Measurements from ENCODE around the gene ETAA1.

Gene ETAA1

DNA sequence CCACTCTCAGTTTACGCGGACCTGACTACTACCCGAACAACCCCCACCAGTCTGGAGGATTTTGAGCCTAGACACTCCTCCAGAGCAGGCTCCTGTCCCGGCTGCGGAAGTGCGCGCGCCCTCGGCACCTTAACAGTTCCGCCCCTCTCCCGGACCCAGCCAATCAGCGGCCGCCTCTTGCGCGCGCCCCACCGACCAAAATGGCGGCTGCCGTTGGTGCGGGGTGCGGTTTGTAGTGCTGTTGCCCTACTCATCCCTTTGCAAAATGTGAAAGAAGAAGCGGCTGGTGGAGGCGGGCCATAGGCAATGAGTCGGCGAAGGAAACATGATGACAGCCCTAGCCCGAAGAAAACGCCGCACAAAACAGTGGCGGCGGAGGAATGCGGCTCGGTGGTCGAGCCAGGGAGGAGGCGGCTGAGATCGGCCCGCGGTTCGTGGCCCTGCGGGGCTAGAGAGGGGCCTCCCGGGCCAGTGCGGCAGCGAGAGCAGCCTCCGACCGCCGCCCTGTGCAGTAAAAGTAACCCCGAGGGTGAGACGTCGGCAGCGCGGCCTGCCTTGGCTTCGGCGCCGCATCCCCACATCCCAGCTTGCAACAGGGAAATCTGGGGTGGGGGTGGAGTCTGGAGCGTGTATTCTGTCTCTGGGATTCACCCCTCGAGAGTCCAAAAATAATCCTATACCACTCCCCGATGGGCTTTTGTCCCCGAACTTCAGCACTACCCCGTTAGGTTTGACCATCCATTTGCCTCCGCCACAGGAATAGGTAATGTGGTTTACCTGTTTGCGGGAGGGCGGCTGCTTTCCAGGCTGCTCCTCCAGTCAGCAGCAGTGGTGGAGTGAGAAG, at the start of gene ETAA1:
ETAA1 (plus strand) TSS at position 191 of the 844 bp plus-strand sequence; CDS start at position 307, 116 bp downstream.
- DNase-seq = peak; percentile 91

DNA sequence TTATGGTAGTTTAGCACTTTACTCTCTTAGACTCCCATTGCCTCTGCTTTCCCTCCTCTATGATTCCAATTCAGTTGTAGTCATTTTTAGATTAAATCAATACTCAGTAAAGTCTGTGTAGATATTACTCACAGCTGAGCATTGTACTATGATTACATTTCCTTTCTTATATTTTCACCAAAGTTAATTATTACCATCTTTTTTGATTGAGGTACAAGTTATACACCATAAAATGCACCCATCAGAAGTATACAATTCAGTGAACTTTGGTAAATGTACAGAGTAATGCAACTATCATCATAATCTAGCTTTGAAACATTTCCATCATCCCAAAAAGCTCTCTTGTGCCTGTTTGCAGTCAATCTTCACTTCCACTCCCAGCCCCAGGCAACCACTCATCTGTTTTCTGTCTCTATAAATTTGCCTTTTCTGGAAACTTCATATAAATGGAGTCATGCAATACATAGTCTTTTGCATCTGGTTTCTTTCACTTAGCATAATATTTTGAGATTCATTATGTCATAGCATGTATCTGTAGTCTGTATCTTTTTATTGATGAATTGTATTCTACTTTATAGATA, 30.2 kb upstream of the ETAA1 start:
- no peak for DNase-seq

DNA sequence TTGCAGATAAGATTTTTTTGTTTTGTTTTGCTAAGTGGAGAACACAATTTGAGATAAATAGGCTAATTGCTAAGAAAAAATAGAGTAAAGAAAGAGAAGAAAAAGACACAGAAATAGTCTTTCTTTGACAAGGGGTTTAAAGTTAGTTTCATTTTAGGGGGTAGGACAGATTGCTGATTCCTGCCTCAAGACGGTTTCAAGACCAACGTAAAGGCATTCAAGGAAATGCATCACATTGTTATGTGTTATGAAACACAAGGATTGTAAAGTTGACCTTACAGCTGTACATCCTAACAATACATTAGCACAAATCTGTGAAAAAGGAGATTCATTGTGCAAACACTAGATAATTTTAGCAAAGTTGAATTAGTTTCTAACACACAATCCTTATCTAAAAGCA, 22.7 kb upstream of the ETAA1 start:
- DNase-seq = no peak

DNA sequence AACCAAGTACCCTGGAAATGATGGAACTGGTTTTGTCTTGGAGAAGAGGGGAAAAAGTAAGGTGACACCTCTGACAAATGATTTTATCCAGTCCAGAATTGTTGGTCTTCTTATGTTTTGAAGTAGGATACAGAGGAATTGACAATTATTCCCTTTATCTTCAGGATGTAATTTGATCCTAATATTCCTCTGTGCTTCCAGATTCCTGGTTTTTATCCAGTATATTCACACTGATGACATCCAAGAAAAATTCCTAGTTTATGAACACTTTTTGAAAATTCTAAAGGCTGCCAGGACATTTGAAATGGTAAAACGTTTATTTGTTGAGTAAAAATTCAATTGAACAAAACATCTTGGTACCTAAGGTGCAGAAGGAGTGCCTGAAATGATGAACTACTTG, 22.2 kb upstream of the ETAA1 start:
- no peak for DNase-seq

DNA sequence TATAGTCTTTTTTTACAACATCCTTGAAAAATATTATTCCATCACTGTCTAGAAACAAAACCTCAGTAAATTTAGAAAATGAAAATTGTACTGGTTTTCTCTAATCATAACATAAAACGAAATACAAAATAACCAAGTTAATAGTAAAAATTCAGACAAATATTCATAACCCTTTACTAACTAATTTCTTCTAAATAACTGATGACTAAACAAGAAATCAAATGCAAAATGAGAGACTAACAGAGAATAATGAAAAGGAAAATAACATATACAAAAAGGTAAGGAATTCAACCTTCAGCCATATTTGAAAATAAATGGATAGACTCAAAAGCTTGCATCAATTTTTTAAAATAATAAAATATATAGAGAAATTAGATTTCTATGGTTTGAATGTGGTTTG, 18.6 kb upstream of the ETAA1 start:
- no peak for DNase-seq

DNA sequence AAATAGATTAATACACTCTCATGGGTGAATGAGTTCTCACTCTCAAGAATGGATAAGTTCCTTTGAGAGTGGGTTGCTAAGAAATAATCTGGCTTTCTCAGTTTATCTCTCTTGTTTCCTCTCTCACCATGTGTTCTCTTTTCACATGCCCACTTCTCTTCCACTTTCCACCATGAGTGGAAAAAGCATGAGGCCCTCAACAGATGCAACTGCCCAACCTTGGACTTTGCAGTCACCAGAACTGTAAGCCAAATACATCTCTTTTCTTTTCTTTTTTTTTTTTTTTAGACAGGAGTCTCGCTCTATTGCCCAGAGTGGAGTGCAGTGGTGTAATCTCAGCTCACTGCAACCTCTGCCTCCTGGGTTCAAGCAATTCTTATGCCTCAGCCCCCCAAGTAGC, 18.1 kb upstream of the ETAA1 start:
- no peak for DNase-seq

DNA sequence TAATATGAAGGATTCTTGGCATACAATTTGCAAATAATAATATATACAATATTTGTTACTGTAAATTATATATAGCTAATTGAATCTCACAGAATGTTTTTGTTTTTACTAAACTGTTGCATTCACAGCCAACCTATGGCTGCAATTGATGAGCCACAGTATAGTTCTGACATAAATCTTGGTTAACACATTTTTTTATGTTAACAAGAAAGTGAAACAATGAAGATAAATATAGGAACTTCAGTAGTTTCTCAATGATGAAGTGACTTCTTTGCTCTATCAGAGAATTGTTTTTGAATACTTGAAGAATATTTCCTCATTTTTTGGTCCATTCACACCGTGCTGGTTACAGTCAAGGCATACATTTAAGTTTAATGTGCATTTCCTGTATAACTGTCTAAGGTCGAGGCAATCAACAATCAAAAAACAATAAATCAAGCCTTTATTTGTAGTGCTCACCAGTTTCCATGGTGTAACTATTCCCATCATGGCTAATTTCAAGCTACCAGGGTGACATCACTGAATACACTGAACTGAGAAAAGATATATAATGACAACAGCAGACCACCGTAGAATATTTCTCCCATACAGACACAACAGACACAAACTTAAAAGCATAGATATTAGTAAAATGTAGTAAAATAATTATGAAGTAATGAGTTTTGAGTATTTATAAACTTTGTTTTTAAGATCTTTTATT, 12.9 kb upstream of the ETAA1 start:
- DNase-seq = no peak

DNA sequence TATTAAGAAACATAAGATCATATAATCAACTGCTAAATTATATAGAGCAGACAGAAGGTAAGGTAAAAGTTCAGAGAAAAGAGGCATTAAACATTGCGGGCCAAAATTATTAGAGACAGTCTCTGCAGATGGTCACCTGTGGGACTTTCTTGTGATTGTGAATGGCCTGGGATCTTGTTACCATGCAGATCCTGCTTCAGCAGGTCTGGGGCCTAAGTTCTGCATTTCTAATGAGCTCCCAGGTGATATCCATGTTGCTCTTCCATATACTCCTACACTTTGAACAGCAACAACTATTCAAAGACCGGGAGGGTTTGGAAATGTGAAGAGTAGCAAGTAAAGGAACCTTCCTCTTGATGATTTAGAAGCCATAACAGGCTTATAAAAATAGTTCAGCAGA, 8.5 kb upstream of the ETAA1 start:
- no peak for DNase-seq

DNA sequence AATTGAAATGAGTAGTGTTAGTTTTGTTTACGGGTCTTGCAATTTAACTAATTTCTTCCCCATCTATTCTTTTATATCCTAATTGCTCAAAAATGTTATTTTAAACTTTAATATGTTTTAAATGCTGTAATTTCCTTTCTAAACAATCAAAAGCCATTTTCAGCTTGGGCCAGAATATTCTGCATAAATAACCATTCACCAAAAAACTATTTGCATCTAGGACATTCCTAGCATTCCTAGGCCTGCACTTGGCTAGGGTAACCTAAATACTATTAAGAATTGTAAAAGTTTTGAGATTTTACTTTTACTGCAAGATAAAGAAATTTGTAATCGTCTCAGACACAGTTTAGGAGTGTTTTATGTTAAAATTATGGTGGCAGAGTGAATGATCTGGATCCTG, 7.8 kb upstream of the ETAA1 start:
- DNase-seq = no peak

DNA sequence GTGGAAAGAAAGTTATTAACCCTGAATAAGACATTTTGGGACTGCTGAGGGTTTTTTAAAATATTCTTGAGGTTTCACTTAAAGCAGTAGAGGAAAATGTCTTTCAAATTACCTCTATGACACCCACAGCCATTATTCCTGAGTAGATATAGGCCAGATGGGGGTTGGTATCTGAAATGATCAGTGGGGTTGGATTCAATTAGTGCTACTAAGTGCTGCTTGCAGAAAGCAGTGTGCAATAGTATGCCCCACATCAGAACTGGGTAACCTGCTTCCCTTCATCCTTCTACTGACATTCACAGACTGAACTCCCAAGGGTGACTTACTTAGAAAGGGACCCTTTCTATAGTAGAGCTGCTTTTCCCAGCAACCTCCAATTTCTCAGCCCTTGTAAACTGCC, 7.3 kb upstream of the ETAA1 start:
- no peak for DNase-seq

DNA sequence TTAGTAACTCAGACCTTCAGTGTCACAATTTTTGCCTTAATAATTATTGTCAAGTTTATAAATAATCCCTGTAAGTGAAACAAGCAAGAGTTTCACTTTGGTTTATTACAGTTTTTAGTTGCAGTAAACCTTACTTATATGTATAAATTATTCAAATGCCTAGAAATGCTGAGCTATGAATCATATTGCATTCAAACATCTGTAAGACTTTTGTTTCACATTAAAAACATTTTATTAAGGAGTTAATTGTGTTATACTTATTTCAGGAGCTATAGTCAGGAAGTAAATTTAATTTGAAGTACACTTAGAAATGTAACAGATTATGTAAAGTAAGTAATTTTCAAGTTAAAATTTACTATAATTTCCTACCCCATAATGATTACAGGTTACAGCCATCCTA, 3.9 kb upstream of the ETAA1 start:
- DNase-seq = no peak

DNA sequence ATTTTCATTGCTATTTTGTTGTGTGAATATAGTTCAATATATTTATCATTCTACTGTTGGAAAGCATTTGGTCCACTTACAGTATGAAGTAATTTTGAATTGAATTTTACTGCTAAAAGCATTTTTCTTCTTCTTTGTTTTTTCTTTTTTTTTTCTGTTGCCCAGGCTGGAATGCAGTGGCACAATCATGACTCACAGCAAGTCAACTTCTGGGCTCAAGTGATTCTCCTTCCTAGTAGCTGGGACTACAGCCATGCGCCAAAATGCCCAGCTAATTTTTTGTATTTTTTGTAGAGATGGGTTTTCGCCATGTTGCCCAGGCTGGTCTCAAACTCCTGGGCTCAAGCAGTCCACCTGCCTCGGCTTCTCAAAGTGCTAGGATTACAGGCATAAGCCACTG, 2.4 kb upstream of the ETAA1 start:
- no peak for DNase-seq

DNA sequence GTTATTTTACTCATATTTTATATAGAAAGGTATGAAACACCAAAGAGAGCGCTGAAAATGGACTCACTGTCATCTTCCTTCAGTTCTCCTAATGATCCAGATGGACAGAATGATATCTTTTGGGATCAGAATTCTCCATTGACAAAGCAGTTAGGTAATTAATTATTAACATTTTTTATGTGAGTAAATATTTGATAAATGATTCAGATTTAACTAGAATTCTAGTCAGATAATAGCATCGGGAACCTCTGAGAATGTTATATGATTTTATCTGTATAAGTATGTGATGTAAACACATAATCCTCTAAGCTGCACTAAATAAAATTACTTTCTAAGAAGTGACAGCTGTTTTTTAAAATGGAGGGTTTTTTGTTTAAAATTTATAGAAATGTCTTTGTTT, 2.0 kb downstream of the ETAA1 start:
- no peak for DNase-seq

DNA sequence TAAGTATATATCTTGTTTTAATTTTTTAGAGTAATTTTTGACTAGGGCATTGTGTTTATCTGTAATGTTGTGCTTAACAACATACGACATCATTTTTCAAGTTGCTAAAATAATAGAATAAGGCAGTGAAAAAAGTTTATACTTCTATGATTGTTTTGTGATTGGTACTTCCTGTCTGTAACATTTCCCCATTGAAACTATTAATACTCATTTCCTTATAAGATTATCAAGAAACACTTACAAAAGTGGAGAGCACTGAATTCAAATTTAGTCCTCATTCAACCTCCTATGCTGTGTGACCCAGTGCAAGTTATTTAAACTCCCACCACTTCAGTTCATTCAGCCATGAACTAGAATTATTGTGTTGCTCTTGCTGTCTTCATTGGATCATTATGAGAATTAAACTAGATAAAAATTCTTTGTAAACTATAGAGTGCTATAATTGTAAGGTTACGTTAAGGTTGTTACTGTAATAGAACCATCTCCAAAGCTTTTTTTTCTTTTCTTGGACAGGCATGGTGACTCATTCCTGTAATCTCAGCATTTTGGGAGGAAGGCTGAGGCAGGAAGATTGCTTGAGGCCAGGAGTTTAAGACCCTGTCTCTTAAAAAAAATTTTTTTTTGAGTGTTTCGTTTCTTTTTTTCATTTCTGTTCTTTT, 2.8 kb downstream of the ETAA1 start:
- no peak for DNase-seq

DNA sequence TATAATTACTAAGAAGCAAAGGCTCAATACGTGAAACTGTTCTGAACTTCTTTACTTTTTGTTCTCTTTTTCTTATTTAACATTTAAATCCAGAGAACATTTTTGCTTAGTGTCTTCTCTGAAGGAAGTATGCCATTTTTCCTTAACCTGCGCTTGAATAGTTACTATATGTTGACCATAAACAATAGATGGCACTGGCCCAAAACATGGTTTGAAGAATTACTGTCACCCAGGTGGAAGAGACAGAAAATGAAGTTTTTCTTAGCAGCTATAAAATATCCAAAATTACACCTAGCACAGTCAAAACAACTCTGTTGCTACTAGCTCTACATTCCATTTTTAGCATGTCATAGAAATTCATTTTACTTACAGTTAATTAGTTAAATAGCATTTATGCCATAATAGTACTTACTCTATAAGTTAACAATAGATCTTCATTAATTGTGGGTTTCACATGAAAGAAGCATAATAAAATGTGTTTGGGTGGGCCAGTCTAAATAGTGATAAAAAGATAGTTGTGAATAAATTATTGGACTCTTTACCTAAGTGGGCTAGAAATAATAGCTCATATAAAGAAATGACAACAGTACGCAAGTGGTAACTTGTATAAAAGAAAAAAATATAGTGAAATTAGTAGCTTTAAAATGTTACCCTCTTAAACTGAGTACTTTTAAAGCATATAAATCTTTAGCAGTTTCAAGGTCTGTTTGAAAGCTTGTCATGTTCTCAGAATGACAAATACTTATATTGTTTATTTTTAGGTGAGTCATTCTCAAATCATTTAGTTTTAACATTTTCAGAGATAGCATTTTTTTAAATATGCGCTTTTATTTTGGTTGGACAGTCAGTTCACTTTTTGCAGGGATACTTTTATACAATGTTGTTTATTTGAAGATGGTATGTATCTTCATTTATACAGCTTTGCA, 3.7 kb downstream of the ETAA1 start:
- DNase-seq = no peak

DNA sequence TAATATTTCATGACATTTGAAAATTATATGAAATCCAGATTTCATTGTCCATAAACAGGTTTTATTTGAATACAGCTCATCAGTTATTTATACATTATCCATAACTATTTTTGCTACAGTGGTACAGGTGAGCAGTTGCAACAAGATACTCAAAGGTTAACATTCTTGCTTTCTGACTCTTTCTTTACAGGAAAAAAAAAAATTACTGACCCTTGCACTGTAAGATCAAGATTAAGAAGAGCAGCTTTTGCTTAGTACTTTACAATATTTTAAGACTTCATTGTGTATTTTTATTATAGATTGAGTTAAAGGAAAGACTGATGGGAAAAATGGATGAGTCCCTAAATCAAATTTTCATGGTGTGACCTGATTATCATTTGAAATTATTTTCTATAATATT, 11.2 kb downstream of the ETAA1 start:
- no peak for DNase-seq

DNA sequence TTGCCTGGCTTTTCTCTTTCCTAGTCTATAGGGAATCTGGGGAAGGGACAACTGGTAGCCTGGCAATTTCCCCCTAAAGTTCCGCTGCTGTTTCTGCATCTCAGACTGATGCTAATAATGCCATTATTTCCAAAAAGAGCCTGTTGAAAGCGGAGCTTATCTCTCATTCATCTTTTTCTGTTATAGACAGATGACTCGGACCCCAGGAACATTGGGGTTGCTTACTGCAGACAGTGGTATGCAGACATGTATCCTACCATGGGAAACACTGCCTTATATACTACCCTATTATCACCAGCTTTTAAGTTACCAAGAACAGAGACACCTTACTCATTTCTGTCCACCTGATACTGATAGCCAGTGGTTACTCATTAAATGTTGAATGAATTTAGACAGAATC, 15.3 kb downstream of the ETAA1 start:
- DNase-seq = no peak

DNA sequence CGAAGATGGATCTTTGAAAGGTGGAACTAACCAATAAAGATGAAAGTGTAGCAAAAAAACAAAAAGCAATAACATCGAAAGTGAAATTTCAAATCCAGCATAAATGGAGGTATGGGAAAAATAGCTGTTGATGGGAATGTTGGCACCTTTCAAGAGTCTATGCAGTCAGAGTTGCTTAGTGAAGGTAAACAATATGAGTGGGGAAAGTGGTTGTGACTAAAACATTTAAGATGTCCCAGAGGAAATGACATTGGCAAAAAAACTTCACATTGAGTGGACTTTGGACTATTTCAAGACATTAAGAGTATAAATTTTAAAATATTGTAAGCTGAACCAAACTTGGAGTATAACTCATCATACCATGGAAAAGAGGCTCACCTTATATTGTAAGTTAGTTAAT, 17.7 kb downstream of the ETAA1 start:
- DNase-seq = no peak

DNA sequence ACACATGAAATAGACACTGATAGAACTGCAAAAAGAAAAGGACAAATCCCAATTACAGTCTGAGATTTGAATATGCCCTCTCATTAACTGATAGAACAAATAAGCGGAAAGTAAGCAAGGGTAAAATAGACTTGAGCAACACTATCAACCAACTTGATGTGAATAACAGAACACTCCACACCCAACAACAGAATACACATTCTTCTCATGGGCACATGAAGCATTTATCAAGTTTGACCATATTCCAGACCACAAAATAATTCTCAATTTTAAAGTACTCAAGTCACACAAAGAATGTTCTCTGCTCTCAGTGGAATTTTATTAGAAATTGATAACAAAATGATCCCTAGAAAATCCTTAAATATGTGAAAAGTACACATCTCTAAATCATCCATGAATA, 19.0 kb downstream of the ETAA1 start:
- no peak for DNase-seq

DNA sequence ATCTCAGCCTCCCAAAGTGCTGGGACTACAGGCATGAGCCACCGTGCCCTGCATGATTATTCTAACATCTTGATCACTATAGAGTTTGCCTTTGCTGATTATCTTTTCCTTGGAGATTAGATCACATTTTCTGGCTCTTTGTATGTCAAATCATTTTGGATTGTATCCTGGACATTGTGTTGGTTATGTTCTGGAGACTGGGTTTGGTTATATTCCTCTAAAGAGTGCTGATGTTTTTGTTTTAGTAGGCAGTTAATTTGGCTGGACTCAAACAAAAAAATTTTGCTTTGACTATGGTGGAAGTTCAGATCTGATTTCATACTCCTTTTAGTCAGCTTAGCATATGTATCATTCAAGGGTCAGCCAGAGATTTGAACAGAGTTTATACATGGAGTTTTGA, 26.4 kb downstream of the ETAA1 start:
- DNase-seq = no peak

DNA sequence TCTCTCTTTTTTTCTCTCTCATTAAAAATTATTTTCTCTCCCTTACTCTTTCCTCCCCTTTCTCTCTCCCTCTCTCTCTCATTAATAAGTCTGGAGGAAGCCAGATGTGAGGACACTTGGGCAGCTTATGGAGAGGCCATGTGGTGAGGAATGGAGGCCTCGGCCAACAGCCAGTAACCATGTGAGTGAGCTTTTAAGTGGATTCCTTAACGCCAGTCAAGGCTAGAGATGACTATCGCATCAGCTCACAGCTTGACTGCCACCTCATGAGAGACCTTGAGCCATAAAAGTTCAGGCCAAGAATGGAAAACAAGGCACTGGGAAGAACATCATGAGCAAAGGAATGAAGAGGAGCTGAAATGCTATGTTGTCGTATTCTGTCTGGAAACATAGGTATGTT, 39.1 kb downstream of the ETAA1 start:
- DNase-seq = no peak

DNA sequence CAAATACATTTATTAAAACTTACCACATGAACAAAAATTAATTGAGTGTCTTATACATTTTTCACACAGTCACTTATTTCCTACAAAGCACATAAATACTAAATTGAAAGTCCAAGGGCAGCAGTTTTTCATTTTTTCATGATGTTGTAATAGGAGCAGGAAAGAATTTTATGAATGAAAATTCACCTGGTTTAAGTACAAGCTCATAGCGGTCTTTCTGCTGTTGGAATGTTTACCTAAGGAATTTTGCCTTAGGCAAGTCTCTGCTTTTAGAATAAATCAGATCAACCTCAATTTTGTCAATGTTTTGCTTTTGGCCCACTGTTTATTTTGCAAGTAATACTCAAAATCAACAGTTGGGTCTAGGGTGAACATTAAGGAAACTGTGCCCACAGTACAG, 40.0 kb downstream of the ETAA1 start:
- DNase-seq = no peak

DNA sequence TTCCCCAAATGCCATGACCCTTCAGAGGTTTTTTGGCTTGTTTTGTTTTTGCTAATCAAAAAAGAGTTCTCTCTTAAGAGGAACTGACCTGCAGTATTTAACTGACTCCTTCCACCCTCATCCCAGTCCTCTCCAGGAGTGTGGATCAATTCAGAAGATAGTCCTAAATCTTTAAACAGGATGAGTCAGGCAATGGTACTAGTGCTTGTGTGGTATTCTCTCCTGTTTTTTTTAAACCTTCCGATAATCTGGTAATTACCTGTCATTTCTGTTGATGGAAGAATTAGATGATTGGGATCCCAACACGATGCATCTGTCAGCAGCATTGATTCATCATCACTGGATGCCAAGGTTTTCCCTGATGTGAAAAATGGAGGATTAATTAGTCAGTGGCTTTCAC, 41.2 kb downstream of the ETAA1 start:
- DNase-seq = no peak

Measured in NCI-H774 (cell line).